GM12878 (cell line): ENCODE measurements around the gene PRRC2B. TPM values are rescaled to one million over a fixed set of nuclear protein-coding genes. Genes with fewer than 3 reads are reported as not detected.

Source experiments
- ATAC-seq: fragments of 200-7000 bp; cut with Tn5 transposase; 3 replicates; pipeline ENCODE4 v1.9.1; 2020; ENCODE audit warnings: mild to moderate bottlenecking, moderate library complexity
- BruUV-seq: library from RNA; stranded (reverse); fragments of 400-500 nt; replicated peaks from 2 replicates; lab custom pipeline; 2021; lab: Mats Ljungman, UMichigan
- CTCF ChIA-PET: fragments of 300-600 bp; sonication (Branson Sonifier 250); formaldehyde crosslinking; extraction: SDS; loops from one replicate; lab custom pipeline; 2021; ENCODE audit warnings: inconsistent platforms; lab: Yijun Ruan, JAX
- POLR2A ChIA-PET: fragments of 350-600 bp; formaldehyde crosslinking; extraction: SDS; loops from one replicate; lab custom pipeline; 2021; ENCODE audit warnings: inconsistent platforms; lab: Charles Lee
- RAD21 ChIA-PET: fragments of 300-600 bp; sonication (Branson Sonifier 250); formaldehyde crosslinking; loops from one replicate; lab custom pipeline; 2023; ENCODE audit warnings: antibody characterized with exemption; ENCODE audit not compliant: unreplicated experiment; lab: Charles Lee
- SMC1A ChIA-PET: fragments of 300-600 bp; sonication (Branson Sonifier 250); formaldehyde crosslinking; loops from one replicate; lab custom pipeline; 2023; ENCODE audit not compliant: unreplicated experiment, uncharacterized antibody; lab: Charles Lee
- DNase-seq: peaks from one replicate; pipeline ENCODE4 v3.0.0-alpha.2; 2011; ENCODE audit warnings: low read depth, low spot score
- FAIRE-seq: peaks from 3 replicates; lab custom pipeline; 2011; peaks lifted over from hg19 to GRCh38; lab: Jason Lieb, UNC
- H2AFZ ChIP-seq: 2 replicates; pipeline ENCODE4 v1.6.0; 2011; ENCODE audit warnings: low read depth, low read length, control low read depth; ENCODE audit not compliant: control insufficient read depth
- H3K27ac ChIP-seq: 2 replicates; pipeline ENCODE4 v1.5.1; 2011; ENCODE audit warnings: control low read depth; ENCODE audit not compliant: control insufficient read depth, insufficient read depth
- H3K27me3 ChIP-seq, 2 experiments: replicated peaks in 1 of 2; 2 replicates each; pipeline versions ENCODE4 v1.6.0 to v1.6.1; 2011; ENCODE audit warnings: low read length in 1 of 2; ENCODE audit not compliant: control insufficient read depth in 2 of 2, insufficient read depth in 2 of 2
- H3K36me3 ChIP-seq, 2 experiments: 2 replicates each; pipeline ENCODE4 v1.5.1; 2011; ENCODE audit warnings: low read length in 1 of 2; ENCODE audit not compliant: control insufficient read depth in 2 of 2, insufficient read depth in 2 of 2
- H3K4me1 ChIP-seq: 2 replicates; pipeline ENCODE4 v1.6.1; 2011; ENCODE audit warnings: mild to moderate bottlenecking, low read length, moderate library complexity, mixed read lengths; ENCODE audit not compliant: control insufficient read depth, insufficient read depth
- H3K4me2 ChIP-seq: 2 replicates; pipeline ENCODE4 v1.6.0; 2011; ENCODE audit warnings: control low read depth; ENCODE audit not compliant: control insufficient read depth, insufficient read depth
- H3K4me3 ChIP-seq: fragments of 200-600 bp; sonication (generic); 2 replicates; pipeline ENCODE4 v1.5.1; 2016
- H3K79me2 ChIP-seq: 2 replicates; pipeline ENCODE4 v1.6.0; 2011; ENCODE audit warnings: low read length; ENCODE audit not compliant: control insufficient read depth, insufficient read depth
- H3K9ac ChIP-seq: 2 replicates; pipeline ENCODE4 v1.8.0; 2011; ENCODE audit warnings: low read length, control low read depth, mixed read lengths; ENCODE audit not compliant: control insufficient read depth, insufficient read depth
- H3K9me3 ChIP-seq: replicated peaks from 3 replicates; pipeline ENCODE4 v1.5.1; 2011; ENCODE audit warnings: mild to moderate bottlenecking, low read length; ENCODE audit not compliant: control insufficient read depth, insufficient read depth
- H4K20me1 ChIP-seq: 2 replicates; pipeline ENCODE4 v1.6.0; 2011; ENCODE audit not compliant: control insufficient read depth, insufficient read depth
- BCL11A ChIP-seq: IDR thresholded peaks from 2 replicates; pipeline ENCODE4 v1.6.1; 2011; ENCODE audit warnings: low read depth, low read length
- EED ChIP-seq: sonication (generic); IDR thresholded peaks from 2 replicates; pipeline ENCODE4 v1.6.1; 2016; ENCODE audit warnings: antibody characterized with exemption, low read depth
- EP300 ChIP-seq, 2 experiments: fragments of 150-350 bp in 1 of 2; IDR thresholded peaks; 2 replicates each; pipeline ENCODE4 v1.6.1; 2011 to 2012; ENCODE audit warnings: low read depth in 2 of 2, low read length in 2 of 2, borderline replicate concordance in 1 of 2, improper control_type of control experiment in 1 of 2, inconsistent platforms in 1 of 2; ENCODE audit not compliant: control insufficient read depth in 1 of 2
- ETV6 ChIP-seq, 2 experiments: fragments of 450-650 bp in 1 of 2; IDR thresholded peaks in 1 of 2; conservative IDR thresholded peaks in 1 of 2; 2 replicates each; pipeline ENCODE4 v1.6.1; 2014; ENCODE audit warnings: antibody characterized with exemption in 1 of 2, borderline replicate concordance in 1 of 2, low read depth in 1 of 2, mild to moderate bottlenecking in 1 of 2, moderate library complexity in 1 of 2
- FOXM1 ChIP-seq: IDR thresholded peaks from 2 replicates; pipeline ENCODE4 v1.6.1; 2012; ENCODE audit warnings: low read depth, mild to moderate bottlenecking, inconsistent platforms, low read length, moderate library complexity
- HCFC1 ChIP-seq: fragments of 150-350 bp; IDR thresholded peaks from 2 replicates; pipeline ENCODE4 v1.6.1; 2014; ENCODE audit warnings: low read length
- NFYB ChIP-seq: IDR thresholded peaks from 2 replicates; pipeline ENCODE4 v1.6.1; 2011; ENCODE audit warnings: low read depth, mild to moderate bottlenecking, low read length, improper control_type of control experiment, moderate library complexity; ENCODE audit not compliant: insufficient read depth
- PAX5 ChIP-seq: IDR thresholded peaks from 2 replicates; pipeline ENCODE4 v1.6.1; 2011; ENCODE audit warnings: low read depth, low read length, borderline replicate concordance
- POLR2A ChIP-seq: IDR thresholded peaks from 2 replicates; pipeline ENCODE4 v1.6.1; 2011; ENCODE audit warnings: low read depth, mild to moderate bottlenecking, low read length
- POU2F2 ChIP-seq: IDR thresholded peaks from 3 replicates; pipeline ENCODE4 v1.6.1; 2011; ENCODE audit warnings: low read depth, mild to moderate bottlenecking, low read length, borderline replicate concordance
- RFX5 ChIP-seq: IDR thresholded peaks from 2 replicates; pipeline ENCODE4 v1.6.1; 2011; ENCODE audit warnings: low read depth, low read length, improper control_type of control experiment
- RUNX3 ChIP-seq: IDR thresholded peaks from 2 replicates; pipeline ENCODE4 v1.6.1; 2012; ENCODE audit warnings: low read length, inconsistent platforms
- SPI1 ChIP-seq: IDR thresholded peaks from 2 replicates; pipeline ENCODE4 v1.6.1; 2011; ENCODE audit warnings: low read depth, mild to moderate bottlenecking, low read length, moderate library complexity, borderline replicate concordance; ENCODE audit not compliant: insufficient read depth
- TCF7 ChIP-seq: IDR thresholded peaks from 2 replicates; pipeline ENCODE4 v1.6.1; 2014; ENCODE audit warnings: antibody characterized with exemption, borderline replicate concordance
- ZNF24 ChIP-seq: fragments of 450-650 bp; IDR thresholded peaks from 2 replicates; pipeline ENCODE4 v1.6.1; 2017; ENCODE audit warnings: antibody characterized with exemption, mild to moderate bottlenecking
- ZNF592 ChIP-seq: fragments of 450-650 bp; IDR thresholded peaks from 2 replicates; pipeline ENCODE4 v1.6.1; 2017; ENCODE audit warnings: mild to moderate bottlenecking, moderate library complexity
- WGBS: methylation state at CpG from one replicate; pipeline ENCODE4 v1.1.6; 2016; ENCODE audit warnings: low lambda C conversion rate; ENCODE audit not compliant: insufficient replicate concordance, insufficient coverage; ENCODE audit errors: missing lambda C conversion rate; 5-methylcytosine and 5-hydroxymethylcytosine counted together
- in situ Hi-C: fragments of 300-500 bp; cut with MboI; formaldehyde crosslinking; loops from 9 replicates; pipeline ENCODE4 v1.14.3; 2018; ENCODE audit warnings: mixed read lengths
- intact Hi-C: fragments of 100-400 bp; cut with micrococcal nuclease; formaldehyde crosslinking; loops from one replicate; pipeline ENCODE4 v1.14.2; 2022; ENCODE audit not compliant: unreplicated experiment
- polyA plus RNA-seq, 11 experiments: library from polyadenylated mRNA; depleted of rRNA in 4 of 11; unstranded in 6 of 11; stranded (reverse) in 5 of 11; fragments of >200 nt; fragmentation: Nextera tagmentation in 4 of 11; fragmentation: Illumina TruSeq in 1 of 11; extraction: Ambion mirVana in 4 of 11; extraction: Trizol in 1 of 11; gene quantifications; 1 replicate in 1 of 11; 2 replicates in 10 of 11; pipeline versions ENCODE4 v1.2.1 to v1.2.3, GENCODE V29; 2011 to 2016; ENCODE audit warnings: inconsistent platforms in 2 of 11, missing spikeins in 2 of 11, low read depth in 1 of 11
- total RNA-seq, 4 experiments: library from RNA; depleted of rRNA in 3 of 4; stranded (reverse); fragments of >200 nt in 3 of 4; fragmentation: Illumina TruSeq in 1 of 4; extraction: Trizol in 1 of 4; gene quantifications; 2 replicates each; pipeline versions ENCODE4 v1.2.1 to v1.2.3, GENCODE V29; 2013 to 2021
- TF ChIP-seq, protein P1 (sequence below), 3 experiments: IDR thresholded peaks in 2 of 3; conservative IDR thresholded peaks in 1 of 3; 2 replicates each; pipeline ENCODE4 v1.5.1; 2011; ENCODE audit warnings: low read depth in 3 of 3, low read length in 3 of 3, mild to moderate bottlenecking in 3 of 3, control low read depth in 2 of 3, moderate library complexity in 2 of 3, inconsistent platforms in 1 of 3, mixed read lengths in 1 of 3; ENCODE audit not compliant: control insufficient read depth in 2 of 3, insufficient read depth in 1 of 3; ENCODE audit errors: extremely low read depth in 1 of 3

The PRRC2B gene
- total and polyA plus RNA-seq, 10 of the 15 experiments (the other 5 are each of a cell fraction or from before 2014, with no cell fraction given), result 0.84 to 155 (median 28.7) TPM

- WGBS, result under 1% methylated on average over 9 of the region's 9 CpGs
- H3K36me3 ChIP-seq, result peaks cover 0 to 5% of the 10 kb centered on the region in 2 experiments; a peak in 2 of 4 replicates
- FAIRE-seq, result peak; percentile 80
- peak overlapping the region; percentile 97 for H3K4me2 ChIP-seq
- no peaks in the 10 kb centered on the region for H3K27me3 ChIP-seq
- RAD21 ChIA-PET, result interaction anchor here (1.3 to 4.3 kb wide), 2 partner anchors 25 to 32 kb away, joined by 5 to 14 read pairs; no protein-coding TSS in a partner anchor
- peaks cover 36% of the 10 kb centered on the region for H4K20me1 ChIP-seq
- SMC1A ChIA-PET, result interaction anchor here (0.8 to 1.0 kb wide), 2 partner anchors 13 to 26 kb away, joined by 3 read pairs; no protein-coding TSS in a partner anchor
- peak overlapping the region; percentile 70 for H3K27ac ChIP-seq
- intact Hi-C loops, result loop anchor here (10.0 kb wide), 1 partner anchor 337 kb away; no protein-coding TSS in a partner anchor
- BruUV-seq, result no TSS peak
- no peak overlapping the region for H2AFZ ChIP-seq
- H3K4me3 ChIP-seq, result peak overlapping the region; percentile 79
- H3K4me1 ChIP-seq, result peaks cover 38% of the 10 kb centered on the region
- peaks cover 83% of the 10 kb centered on the region for H3K79me2 ChIP-seq
- POLR2A ChIA-PET, result interaction anchor here (0.9 to 2.6 kb wide), 2 partner anchors 9 to 25 kb away, joined by 3 to 16 read pairs; no protein-coding TSS in a partner anchor
- H3K9ac ChIP-seq, result peak overlapping the region; percentile 64
- CTCF ChIA-PET, result interaction anchor here (1.2 to 1.8 kb wide), 3 partner anchors 47 to 148 kb away, joined by 3 to 4 read pairs (median 3); no protein-coding TSS in a partner anchor
- H3K9me3 ChIP-seq, result no peaks in the 10 kb centered on the region
- in situ Hi-C loops, result no loop called here
- TF ChIP-seq BCL11A (no peak), FOXM1 (no peak), RFX5 (no peak), ZNF592 (no peak), NFYB (no peak), SPI1 (peak; percentile 31; the same call in 1 of the 2 replicates), POLR2A (peak; percentile 66), EED (no peak), RUNX3 (peak; percentile 58), ZNF24 (no peak), EP300 (IDR thresholded peaks at IDR 0.05; ENCODE audit: borderline replicate concordance in 1 of 2, control insufficient read depth in 1 of 2, low read depth in 2 of 2, low read length in 2 of 2) (no peak), PAX5 (no peak), TCF7 (no peak), HCFC1 (no peak), POU2F2 (peak; percentile 33; the same call in 1 of the 3 replicates), ETV6 (conservative IDR thresholded peaks at IDR 0.05 in 1 of 2, IDR thresholded peaks at IDR 0.05 in 1 of 2; ENCODE audit: borderline replicate concordance in 1 of 2, low read depth in 1 of 2) (peak in 1 of 2 experiments; percentile 77; a peak in 2 of 4 replicates)
- TF ChIP-seq, protein P1, sequence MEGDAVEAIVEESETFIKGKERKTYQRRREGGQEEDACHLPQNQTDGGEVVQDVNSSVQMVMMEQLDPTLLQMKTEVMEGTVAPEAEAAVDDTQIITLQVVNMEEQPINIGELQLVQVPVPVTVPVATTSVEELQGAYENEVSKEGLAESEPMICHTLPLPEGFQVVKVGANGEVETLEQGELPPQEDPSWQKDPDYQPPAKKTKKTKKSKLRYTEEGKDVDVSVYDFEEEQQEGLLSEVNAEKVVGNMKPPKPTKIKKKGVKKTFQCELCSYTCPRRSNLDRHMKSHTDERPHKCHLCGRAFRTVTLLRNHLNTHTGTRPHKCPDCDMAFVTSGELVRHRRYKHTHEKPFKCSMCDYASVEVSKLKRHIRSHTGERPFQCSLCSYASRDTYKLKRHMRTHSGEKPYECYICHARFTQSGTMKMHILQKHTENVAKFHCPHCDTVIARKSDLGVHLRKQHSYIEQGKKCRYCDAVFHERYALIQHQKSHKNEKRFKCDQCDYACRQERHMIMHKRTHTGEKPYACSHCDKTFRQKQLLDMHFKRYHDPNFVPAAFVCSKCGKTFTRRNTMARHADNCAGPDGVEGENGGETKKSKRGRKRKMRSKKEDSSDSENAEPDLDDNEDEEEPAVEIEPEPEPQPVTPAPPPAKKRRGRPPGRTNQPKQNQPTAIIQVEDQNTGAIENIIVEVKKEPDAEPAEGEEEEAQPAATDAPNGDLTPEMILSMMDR (IDR thresholded peaks at IDR 0.05 in 2 of 3, conservative IDR thresholded peaks at IDR 0.05 in 1 of 3; ENCODE audit: control insufficient read depth in 2 of 3, extremely low read depth in 1 of 3, insufficient read depth in 1 of 3, low read depth in 3 of 3, low read length in 3 of 3), result no peak
- peak; percentile 12; the same call in 2 of the 3 replicates for ATAC-seq
- peak; percentile 64 for DNase-seq
Observed at GRCh38 chr9:131398204-131398603, 4.3 kb downstream of the PRRC2B start.
